HG03432 (cell line): Measurements from ENCODE around the gene TGFBR2.

Source experiments
- ATAC-seq: cut with Tn5 transposase; IDR thresholded peaks from one replicate; pipeline ENCODE4 v1.9.1; 2021; ENCODE audit warnings: mild to moderate bottlenecking, moderate library complexity; ENCODE audit not compliant: unreplicated experiment

The TGFBR2 gene

GRCh38 chr3:30633718-30634117 lies 27.3 kb downstream of the TGFBR2 start:
- no peak for ATAC-seq

DNA sequence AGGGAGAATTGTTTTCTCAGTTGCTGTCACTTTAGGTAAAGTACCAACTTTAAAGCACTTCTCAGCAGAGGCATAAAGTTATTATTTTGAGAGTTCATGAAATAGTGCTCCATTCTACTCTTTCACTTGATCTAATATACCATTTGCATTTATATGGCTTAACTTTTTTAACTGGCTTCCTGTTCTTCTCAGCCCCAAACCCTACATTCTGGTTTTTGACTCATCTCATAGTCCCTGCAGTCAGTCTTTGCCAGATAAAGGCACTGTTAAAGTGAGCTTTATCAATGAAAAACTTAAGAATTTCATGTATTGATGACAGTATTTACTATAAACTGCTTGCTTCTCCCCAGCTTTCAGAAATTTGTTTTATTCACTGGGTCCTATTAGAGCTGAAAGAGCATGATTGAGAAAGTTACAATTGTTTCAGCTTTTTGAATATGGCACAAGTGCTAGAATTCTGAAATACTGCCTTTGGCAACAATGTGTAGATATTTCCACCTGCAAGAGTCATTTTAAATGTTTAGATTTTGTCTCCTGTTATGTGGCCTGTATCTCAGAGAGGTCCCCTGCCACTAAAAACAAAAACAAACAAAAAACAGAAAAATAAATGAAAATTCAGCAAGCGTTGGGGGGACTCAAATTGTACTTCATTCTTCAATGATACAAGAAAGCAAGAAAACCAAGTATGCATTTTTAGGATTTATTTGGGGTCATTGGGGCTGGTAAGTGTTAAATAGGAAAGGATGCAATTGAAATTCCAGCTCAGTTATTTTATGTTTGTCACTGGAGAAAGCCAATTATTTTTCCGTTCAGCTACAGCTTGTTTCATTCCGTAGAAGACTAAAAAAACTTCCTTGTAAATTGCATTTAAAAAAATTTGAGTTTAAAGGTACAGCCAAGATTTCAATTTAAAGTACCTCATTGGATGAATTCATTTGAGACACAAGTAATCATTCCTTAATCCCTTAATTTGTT lies 28.6 kb downstream of the TGFBR2 start:
- no peak for ATAC-seq

DNA sequence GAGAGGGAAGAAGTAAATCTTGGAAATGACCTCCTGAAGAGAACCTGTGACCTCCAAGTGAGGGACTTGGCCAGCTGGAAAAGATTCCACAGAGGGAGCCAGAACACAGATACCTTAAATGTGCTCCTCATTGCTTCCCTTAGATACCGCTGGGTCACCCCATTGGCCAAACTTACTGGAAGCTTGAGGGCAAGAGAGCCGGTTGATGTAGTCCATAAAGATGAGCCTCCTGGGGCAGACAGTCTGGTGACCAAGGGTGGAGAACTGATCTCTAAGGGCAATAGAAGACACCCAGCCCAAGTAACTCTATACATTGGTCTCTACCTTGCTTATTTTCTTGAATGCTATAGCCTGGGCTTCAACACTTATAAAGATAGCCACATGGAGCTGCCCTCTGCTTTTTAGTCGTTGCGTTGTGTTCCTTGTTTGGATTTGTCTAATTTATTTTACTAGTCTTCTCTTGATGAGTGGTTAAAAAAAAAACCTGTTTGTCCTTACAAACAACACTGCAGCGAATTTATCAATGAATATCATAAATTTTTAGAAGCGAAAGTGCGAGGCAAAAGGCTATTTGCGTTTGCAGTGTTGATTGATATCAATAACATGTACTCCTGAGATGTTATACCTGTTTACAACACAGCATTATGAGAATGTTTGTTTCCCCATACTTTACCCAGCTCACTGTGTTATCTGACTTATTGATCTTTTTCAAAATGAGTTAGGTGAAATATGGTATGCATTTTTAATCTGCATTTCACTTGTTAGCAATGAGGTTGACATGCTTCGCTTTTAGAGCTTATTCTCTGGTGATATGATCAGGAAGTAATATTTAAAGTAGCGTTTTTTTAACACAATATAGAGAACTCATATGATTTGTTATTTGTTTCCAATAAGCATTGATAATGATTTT lies 31.2 kb downstream of the TGFBR2 start:
- ATAC-seq = no peak

DNA sequence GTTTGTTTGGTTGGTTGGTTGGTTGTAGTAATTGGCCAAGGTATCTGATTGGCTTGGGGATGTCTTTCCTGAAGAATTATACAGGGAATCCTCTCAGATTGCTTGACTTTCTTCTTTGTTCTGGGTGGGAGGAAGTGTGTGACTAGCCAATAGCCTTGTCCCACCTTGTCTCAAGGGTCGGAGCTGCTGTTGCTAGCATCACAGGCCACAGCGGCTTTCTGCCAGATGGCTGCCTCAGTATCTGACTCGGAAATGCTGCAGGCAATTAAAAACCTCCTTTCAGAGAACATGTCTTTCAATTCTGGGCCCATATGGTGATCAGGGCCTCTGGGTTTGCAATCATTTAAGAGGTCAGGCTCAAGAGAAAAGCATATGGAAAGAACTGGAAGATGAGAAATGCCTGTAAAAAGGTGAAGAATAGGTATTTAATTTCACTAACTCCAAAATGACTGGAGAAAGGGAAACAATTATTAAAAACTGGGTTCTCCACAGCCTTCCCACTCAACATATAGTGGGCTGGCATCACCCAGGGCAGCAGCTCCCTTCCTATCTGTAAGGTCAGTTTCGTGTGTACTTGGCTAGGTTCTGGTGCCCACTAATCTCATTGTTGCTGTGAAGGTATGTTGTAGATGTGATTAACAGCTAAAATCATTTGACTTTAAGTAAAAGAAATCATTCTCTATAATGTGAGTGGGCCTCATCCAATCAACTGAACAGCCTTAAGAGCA lies 32.4 kb downstream of the TGFBR2 start:
- no peak for ATAC-seq

DNA sequence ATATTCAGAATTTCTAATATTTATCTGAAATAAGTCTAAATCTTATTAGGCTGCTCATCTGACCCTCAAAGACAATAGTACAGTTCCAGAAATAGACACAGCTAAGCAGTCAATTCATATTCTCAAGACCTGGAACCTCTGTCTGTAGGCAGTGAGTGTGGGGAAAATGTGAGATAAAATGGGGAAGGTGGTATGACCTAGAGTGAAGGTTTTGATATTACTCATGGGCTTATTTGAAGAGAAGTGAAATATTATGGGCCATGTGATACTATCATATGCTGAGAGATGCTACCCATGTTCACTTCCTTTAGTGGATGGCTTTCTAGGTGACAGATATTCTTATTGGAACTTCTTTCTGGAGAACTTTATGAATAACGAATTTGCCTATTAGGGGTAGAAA lies 33.5 kb downstream of the TGFBR2 start:
- peak; percentile 90 for ATAC-seq

GRCh38 chr3:30640851-30641250 lies 34.5 kb downstream of the TGFBR2 start:
- ATAC-seq = no peak

- ATAC-seq = no peak
Observed at GRCh38 chr3:30641416-30642251, 35.2 kb downstream of the TGFBR2 start.

DNA sequence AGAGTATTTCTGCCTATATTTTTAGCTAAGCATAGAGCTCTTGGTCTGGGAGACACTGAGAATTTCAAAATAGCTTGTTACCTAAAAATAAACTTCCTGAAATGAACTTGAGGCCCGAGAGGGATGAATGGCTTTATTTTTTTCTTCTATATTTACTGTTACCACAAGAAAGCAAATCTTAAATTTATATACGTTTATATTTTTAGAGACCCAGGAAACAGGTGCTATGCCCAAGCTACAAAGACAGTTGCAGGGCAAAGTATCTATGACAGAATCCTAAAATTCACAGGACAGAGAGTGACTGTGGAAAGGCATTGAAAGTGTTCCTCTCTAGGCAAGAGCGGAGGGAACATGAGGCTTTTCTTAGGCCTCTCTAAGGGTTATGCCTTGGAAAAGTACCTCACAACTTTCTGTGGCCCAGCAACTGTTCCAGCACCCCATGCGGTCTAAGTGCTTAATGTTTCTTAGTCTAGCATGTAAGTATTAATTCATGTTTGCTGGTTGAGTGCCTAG lies 36.5 kb downstream of the TGFBR2 start:
- no peak for ATAC-seq

DNA sequence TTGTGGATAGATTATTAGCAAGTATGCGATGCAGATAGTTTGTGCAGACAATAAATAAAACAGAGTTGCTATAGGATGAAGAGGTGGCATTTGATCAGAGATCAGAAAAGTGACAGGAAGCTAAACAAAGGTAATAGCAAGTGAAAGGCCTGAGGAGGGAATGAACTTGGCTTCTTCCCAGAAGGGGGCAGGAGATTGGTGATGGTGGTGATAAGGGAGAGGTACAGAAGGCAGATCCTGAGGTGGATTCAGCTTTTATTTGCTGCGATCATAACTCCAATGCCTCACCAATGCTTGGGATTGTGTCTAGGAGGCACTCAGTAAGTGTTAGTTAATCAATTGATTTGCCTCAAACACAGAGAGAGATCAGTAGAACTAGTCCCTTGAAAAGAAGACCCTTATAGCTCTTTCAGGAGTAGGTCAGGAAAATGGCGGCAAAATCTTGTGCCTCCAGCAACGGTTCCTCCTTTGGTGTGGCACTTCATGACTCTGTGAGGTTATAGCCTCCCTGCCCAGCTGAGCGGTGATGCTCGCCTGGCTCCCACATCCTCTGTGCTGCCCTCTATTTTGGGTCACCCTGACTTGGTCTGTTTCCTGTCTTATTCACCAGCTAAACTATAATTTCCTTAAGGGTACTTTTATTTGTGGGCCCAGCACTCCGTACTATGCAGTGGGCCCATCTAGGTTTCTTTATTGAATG lies 37.5 kb downstream of the TGFBR2 start:
- no peak for ATAC-seq

DNA sequence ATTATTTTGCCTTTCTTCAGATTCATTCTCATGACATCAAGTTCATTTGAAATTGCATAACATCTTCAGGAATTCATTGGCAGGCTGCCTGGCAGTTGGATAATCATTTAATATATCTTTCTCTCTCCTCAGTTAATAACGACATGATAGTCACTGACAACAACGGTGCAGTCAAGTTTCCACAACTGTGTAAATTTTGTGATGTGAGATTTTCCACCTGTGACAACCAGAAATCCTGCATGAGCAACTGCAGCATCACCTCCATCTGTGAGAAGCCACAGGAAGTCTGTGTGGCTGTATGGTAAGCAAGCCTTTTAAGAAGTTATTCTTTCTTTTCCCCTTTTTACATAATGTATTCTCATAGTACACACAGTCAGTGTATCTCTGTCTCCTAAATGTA lies 38.2 kb downstream of the TGFBR2 start:
- ATAC-seq = peak; percentile 63

DNA sequence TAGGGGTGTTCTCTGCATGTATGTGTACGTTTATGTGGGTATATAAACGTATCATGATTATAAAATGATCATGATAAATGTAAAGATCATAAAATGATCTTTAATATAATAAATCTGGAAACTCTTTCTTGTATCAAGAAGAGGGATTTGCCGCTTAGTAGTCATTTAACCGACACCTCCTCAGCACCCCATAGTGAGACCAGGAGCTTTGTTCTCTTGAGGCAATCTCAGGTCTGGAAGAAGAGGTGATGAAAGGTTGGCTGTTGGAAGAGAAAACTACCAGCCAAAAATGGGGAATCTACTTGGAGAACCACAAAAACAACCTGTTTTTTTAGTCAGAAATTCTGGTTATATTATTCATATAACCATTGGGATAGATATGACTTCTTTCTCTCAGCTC lies 38.7 kb downstream of the TGFBR2 start:
- no peak for ATAC-seq

DNA sequence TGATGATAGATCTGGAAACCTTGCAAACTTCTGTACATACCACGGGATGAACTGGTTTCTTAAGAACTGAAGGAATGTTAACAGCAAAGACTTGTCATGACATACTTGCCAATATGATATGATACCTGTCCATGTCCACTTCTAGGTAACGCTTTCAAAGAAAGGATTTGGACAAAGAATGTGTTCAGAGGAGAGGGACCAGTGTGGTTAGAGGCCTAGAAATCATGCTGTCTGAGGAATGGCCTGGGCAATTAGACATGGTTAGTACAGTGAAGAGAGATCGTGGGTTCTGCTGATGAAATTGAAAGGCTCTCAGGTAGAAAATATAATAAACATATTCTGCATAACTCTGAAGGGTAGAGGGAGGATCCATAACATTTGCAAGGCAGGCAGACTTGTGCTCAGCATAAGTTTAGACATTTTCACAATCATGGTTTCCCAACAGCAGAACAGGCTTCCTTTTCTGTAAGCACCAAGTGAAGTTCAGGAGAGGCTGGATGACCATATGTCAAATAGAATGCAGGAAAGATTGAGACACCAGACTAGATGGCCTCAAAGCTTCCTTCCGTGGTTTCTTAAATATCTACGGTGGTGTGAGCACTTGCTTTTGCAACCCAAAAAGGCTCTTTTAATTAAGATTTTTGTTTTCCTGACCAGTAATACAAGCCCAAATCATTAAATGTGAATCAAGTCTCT lies 39.9 kb downstream of the TGFBR2 start:
- ATAC-seq = no peak

GRCh38 chr3:30646961-30647752 lies 40.8 kb downstream of the TGFBR2 start:
- ATAC-seq = no peak

- ATAC-seq = no peak
Observed at GRCh38 chr3:30648670-30649357, 42.4 kb downstream of the TGFBR2 start.

- ATAC-seq = peak; percentile 78
Observed at GRCh38 chr3:30649572-30650318, 43.3 kb downstream of the TGFBR2 start.

- no peak for ATAC-seq
Observed at GRCh38 chr3:30650348-30650995, 44.1 kb downstream of the TGFBR2 start.
